KBM-7 (cell line): ENCODE measurements around the gene CFAP43.
"Not testable (repeated sequence)": the region's sequence is repeated elsewhere in the genome, so short reads cannot be mapped to it uniquely, and the experiment has no call there.

ENCODE experiments used
- DNase-seq: peaks from one replicate; pipeline ENCODE4 v3.0.0-alpha.2; 2015
- in situ Hi-C: fragments of 300-500 bp; cut with MboI; formaldehyde crosslinking; loops from 2 replicates; pipeline ENCODE4 v1.14.3; 2020; ENCODE audit warnings: low sequenced_read_pairs, low pct_unique_long_range_greater_than_20kb, mixed read lengths

CFAP43 gene

GRCh38 chr10:104257235-104257634, 25.1 kb upstream of the CFAP43 start:
- DNase-seq, result no peak
- in situ Hi-C loops, result no loop called here

DNA sequence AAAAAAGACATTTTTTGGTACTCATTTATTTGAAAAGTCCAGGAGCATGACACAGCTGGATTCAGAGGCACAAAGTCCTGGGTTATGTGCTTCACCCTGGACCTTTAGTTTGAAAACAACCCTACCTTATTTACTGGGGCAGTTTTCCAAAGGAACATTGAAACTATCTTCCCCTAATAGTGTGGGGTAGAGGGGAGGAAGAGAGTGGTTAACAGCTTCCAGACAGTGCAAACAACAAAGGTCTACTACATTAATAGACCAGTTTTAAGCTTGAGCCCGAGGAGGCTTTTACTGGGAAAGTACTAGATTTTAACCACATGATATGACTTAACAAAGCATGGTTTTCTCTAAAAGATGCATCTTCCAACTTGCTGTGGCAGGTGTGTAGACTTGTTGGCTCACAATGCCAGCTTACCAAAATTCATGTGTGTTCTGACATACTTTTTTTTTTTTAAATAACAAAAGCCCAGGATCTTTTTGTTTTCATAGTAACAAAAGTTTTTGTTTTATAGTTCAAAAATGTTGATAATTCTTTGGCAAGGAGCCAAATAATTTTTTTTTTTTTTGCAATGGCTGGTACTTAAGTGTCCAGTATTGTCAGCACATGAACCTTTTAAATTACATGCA, 24.3 kb upstream of the CFAP43 start:
- no peak for DNase-seq
- in situ Hi-C loops, result no loop called here

DNA sequence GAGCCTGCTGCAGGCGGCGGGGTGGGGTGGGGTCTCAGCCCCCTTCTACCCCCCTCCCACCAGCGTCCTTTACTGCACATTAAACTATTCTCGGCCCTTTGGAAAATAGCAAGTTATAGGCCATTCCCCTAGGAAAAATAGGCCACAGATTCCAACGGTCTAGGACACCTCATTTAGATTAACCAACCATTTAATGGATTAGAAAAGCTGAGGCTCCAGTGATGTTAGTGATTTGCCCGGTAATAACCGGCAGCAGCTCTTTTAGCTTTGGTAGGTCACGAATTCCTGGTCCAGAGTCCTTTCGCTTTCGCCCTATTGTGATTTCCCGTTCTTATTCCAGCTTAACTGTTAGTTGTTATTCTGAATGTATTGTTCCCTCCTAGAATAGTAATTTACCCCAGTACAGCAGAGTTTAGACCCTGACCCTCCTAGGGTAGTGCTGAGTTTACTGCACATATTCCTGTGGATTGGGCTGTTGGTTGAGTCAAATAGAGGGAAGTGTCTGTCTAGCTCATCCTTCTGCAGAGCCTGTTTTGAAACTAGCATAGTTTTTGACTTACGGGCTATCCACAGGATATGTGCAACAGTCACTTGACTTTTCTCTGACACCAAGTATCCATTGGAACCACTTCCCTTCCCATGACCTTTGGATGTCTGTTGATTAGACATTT, 23.3 kb upstream of the CFAP43 start:
- peak; percentile 59 for DNase-seq
- in situ Hi-C loops, result no loop called here

GRCh38 chr10:104254493-104255310, 22.5 kb upstream of the CFAP43 start, which contains the start of gene GSTO1:
Gene GSTO1 (plus strand): TSS chr10:104254892. CDS start chr10:104254929, 37 bp downstream.
- in situ Hi-C loops, result no loop called here
- peak; percentile 92 for DNase-seq

DNA sequence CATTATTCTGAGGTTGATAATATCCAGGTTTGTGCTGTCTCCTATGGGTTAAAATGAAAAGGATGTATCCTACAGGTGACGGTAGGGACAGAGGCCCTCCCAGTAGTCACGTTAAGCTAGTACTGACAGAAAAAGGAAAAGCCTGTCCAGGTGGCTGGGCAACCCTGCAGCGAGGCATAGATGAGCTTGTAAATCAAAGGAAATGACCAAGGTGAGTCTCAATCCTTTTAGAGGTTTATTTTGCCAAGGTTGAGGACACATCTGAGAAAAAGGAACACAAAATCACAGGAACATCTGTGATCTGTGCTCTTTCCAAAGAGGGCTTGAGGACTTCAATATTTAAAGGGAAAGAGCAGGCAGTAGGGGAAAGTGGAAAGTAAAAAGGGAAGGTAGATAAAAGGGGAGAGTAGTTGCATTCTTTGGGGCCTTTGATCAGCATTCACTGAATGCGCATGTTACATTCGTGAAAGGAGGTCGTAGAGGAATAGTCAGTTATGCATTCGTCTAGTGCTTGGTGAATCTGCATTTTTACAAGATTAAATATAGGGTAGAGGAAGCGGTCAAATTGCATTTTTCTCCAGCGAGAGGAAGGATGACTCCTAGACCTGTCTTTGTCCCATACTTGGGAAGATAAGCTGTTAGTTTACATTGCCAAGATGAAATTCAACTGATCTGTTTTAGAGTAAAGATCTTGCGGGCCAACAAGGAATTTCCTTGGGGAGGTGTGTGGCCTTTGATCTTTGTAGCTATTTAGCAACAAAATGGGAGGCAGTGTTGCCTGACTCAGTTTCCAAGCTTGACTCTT, 21.6 kb upstream of the CFAP43 start:
- DNase-seq, result no peak
- in situ Hi-C loops, result no loop called here

DNA sequence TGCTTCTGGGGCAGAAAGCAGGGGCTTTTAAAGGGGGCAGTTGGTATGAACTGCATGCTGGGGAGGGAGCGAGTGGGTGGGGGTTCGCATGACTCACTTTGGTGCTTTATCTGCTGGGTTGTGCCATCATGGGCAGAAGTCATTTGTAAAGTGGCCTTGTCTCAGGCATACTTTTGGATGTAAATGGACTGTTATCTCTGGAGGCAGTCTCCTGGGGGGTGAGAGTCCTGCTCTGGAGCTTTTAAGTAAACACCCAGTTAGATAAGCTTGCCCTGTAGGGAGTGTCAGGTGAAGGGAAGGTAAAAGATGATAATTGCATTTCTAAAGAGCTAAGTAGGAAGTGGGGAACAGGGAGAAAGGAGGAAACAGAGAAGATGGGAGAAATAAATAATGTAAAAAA, 20.9 kb upstream of the CFAP43 start:
- no peak for DNase-seq
- in situ Hi-C loops, result no loop called here

DNA sequence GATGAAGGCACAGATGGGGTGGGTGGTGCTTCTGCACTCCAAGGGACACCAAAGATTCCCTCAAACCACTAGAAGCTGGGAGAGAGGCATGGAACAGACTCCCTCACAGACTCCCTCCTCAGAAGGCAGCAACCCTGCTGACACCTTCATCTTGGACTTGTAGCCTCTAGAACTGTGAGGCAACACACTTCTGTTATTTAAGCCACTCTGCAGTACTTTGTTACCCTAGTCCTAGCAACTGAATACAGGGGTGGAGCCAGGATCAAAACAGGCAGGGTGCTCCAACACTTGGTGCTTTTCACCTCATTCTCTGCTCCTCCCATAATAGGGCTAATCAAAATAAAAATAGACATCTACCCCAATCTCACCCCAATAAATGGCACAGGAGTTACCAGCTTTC, 20.2 kb upstream of the CFAP43 start:
- no peak for DNase-seq
- in situ Hi-C loops, result no loop called here

DNA sequence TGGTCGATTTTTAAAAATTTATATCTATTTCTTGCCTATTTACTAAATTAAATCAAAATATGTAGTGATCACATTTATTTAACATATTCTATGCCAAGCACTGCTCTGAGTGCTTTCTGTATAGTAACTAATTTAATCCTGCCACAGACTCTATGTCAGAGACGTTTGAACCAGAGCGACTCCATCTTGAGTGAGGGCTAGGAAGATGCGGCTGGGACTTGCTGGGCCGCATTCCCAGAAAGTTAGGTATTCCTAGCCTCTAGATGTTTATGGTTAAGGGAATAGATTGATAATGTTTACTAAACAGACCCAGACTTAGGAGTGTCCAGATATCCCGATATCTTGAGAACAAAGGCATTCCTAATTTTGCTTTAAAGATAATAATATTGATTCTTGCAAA, 19.3 kb upstream of the CFAP43 start:
- in situ Hi-C loops, result no loop called here

GRCh38 chr10:104250371-104250770, 18.2 kb upstream of the CFAP43 start:
- DNase-seq, result no peak
- in situ Hi-C loops, result no loop called here

More for the DNA sequence above, 19.3 kb upstream of the CFAP43 start:
- DNase-seq, result no peak

DNA sequence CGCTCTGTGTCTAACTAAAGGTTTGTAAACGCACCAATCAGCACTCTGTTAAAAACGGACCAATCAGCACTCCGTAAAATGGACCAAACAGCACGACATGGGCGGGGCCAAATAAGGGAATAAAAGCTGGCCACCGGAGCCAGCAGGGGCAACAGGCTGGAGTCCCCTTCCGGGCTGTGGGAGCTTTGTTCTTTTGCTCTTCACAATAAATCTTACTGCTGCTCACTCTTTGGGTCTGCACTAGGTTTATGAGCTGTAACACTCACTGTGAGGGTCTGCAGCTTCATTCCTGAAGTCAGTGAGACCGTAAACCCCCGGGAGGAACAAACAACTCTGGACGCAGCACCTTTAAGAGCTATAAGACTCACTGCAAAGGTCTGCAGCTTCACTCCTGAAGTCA, 16.8 kb upstream of the CFAP43 start:
- DNase-seq, in situ Hi-C loops: not testable (repeated sequence)

DNA sequence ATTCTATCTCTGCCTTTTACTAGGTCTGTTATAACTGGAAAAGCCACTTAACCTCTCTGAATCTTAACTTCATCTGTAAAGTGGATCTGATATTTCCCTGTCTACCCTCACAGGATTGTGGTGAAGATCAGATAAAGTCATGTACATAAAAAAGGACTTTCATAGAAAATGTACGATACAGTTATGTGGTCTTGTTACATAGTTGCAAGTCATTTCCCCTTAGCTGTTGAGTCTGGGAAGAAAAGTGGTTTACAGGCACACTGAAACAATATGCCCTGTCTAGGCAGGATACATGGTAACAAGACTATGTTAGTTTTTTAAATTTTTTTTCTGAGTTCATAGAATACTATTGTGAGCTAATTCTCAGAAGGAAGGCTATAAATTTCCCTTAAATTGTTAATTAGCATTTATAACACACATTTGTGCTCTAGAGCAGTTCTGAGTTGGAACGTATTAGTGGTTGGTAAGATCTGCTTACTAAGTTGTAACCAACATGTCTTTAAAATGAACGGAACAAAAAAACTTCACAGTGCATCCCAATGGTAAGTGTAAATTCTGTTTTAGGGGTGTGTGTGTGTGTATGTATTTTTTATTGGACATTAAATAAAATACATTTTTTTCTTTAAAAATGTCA, 15.5 kb upstream of the CFAP43 start:
- DNase-seq, result peak; percentile 50
- in situ Hi-C loops, result no loop called here

DNA sequence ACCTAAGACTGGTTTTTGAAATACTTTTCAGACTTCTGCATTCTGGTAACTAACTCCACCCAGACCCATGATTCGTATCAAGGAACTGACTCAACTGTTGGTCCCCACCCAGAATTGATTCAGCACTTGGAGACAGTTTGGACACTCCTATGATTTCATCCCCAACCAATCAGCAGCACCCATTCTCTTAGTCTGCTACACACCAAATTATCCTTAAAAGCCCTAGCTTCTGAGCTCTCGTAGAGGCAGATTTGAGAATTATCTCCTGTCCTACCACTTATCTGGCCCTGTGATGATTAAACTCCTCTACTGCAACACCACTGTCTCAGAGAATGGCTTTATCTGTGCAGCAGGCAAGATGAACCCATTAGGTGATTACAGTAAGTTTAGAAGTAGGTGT, 14.8 kb upstream of the CFAP43 start:
- no peak for DNase-seq
- in situ Hi-C loops, result no loop called here

DNA sequence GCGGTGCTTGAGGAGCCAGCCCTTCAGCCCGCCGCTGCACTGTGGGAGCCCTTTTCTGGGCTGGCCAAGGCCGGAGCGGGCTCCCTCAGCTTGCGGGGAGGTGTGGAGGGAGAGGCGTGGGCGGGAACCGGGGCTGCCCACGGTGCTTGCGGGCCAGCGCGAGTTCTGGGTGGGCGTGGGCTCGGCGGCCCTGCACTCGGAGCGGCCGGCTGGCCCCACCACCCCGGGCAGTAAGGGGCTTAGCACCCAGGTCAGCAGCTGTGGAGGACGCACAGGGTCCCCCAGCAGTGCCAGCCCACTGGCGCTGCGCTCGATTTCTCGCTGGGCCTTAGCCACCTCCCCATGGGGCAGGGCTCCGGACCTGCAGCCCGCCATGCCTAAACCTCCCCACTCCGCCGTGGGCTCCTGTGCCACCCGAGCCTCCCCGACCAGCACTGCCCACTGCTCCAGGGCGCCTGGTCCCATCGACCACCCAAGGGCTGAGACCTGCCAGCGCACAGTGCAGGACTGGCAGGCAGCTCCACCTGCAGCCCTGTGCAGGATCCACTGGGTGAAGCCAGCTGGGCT, 13.0 kb upstream of the CFAP43 start:
- in situ Hi-C loops, result no loop called here

DNA sequence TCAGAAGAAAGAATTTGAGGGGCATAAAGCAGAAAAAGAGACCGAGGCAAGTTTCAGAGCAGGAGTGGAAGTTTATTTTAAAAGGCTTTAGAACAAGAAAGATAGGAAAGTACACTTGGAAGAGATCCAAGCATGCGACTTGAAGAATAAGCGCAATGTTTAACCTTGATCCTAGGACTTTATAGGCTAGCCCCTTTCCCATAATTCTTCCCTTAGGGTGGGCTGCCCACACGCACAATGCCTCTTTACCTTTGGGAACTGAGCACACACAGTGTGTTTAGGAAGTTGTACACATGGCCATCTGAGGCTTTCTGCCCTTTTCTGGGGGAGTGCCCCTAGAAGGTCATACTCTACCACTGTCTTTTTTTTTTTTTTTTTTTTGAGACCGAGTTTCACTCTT, 11.3 kb upstream of the CFAP43 start:
- no peak for DNase-seq
- in situ Hi-C loops, result no loop called here

More for the DNA sequence above, 13.0 kb upstream of the CFAP43 start:
- no peak for DNase-seq

DNA sequence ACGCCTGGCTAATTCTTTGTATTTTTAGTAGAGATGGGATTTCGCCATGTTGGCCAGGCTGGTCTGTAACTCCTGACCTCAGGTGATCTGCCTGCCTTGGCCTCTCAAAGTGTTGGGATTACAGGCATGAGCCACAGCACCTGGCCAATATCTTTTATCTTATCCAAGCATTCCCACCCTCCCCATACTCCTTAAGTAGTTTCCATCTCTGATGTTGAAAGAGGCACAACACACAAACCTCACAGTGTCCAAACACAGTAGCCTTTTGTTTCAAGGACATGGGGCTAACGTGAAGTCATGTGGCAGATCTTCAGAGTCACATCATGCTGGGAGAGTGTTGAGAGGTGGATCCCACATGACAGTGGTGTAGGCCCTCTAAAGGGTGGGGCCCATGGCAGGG, 10.8 kb upstream of the CFAP43 start:
- in situ Hi-C loops, DNase-seq: not testable (repeated sequence)

DNA sequence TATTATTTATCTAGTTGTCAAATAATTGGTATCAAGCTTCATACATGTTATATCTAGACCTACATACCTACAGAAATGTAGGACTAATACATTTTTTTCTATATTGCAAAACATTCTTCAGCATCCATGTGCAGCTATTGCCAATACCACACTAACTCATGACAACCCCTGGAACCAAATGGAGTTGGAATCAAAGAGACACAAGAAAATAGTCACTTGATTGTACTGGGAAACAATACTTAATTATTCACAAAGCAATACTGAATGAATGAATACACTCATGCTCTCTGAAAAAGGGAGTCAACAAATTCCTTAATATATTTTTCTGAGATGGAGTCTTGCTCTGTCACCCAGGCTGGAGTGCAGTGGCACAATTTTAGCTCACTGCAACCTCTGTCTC, 10.4 kb upstream of the CFAP43 start:
- in situ Hi-C loops, result no loop called here

GRCh38 chr10:104240078-104240477, 7.9 kb upstream of the CFAP43 start:
- DNase-seq, result no peak
- in situ Hi-C loops, result no loop called here

More for the DNA sequence above, 10.4 kb upstream of the CFAP43 start:
- no peak for DNase-seq

DNA sequence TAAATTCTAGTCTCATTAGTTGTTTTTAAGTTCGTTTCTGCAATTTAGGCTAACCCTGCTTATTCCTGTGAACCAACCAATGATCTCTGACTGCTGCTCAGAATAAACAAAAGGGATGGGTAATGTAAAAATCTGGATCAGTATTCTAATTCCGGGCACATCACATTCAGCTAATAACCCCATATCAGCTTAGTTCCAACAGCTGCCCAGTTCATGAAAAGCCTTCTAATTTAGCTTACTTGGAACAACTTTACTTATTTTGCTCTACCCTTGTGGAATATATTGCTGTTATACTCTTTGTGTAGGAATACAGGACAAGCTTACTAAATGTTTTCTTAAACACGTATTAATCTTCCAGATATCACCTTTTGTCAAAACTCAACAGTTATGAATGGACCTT, 3.6 kb upstream of the CFAP43 start:
- no peak for DNase-seq
- in situ Hi-C loops, result no loop called here

DNA sequence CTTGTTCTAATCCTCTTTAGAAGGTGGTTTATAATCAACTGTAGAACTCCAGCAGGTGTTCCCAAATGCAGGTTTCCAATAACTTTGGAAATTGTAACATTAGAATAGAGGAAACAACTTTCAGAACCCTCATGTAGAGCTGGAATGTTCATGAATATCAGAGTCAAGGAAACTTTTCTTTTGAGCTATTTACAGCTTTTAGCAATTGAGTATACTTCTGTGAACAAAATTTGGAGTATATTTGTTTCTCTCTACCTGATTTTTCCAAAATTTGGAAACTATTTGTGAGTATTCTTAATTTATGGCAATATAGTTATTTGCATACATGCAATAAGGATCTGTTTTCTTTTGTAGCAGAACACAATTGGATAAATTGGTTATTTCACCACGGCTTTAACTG, 2.8 kb upstream of the CFAP43 start:
- DNase-seq, result no peak
- in situ Hi-C loops, result no loop called here
